ENCODE results near the gene CCNF. TPM values are rescaled to one million over a fixed set of nuclear protein-coding genes. Genes with fewer than 3 reads are reported as not detected.
A peak's percentile ranks its signal among the peaks of the same experiment; 100 is the strongest.

Gene CCNF
- total RNA-seq, 1 experiment from 2014 or later = 35.8 TPM

DNA sequence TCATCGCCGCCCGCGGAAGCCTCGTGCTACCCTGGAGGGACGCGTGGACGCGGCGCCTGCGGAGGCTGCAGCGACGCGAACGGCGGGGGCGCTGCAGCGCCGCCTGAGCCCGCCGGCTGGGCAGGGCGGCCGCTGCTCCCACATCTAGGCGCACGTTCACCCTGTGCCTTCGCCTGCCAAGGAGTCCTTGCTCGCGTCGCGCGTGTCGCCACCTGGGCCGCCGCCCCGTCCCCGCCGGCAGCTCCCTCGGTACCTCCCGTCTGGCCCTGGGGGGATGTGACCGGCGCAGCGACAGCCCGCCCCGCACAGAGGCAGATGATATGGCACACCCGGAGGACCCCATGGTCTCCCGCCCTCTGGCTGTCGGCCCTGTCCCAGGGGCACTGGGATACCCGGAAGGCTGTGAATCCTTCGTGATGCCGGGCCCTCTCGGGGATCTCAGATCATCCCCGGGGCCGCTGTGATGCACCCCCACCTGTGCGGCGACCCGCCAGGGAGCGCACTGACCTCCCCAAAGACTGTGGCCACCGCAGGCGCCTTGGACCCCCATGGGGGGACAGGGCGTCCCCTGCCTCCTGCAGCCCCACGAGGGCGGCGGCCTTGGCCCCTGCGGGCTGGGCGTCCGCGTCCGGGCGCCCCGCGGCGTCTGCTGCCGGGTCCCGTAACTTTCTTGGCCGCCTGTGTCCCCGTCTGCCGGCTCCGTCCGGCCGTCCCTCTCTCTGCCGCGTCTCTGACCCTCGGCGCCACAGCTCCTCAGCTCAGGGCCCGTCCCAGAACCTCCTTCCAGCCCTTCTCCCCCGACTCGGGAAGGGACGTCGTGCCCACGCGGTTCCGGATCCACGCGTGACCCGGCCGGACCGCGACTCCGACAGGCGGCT lies 45.0 kb downstream of the CCNF start:
- in situ Hi-C loops (cut with HindIII; ENCODE audit: low pct_unique_long_range_greater_than_20kb, low sequenced_read_pairs) = no loop called here
- TF ChIP-seq TCF7L2 (IDR thresholded peaks at IDR 0.05; ENCODE audit: low read depth, low read length) (no peak), CTCF (IDR thresholded peaks at IDR 0.05) (peak; percentile 86), SIN3A (IDR thresholded peaks at IDR 0.05; ENCODE audit: borderline replicate concordance, insufficient read depth, low read depth, low read length) (peak; percentile 31; the same call in 1 of the 2 replicates)
- Histone ChIP-seq H3K4me3 (ENCODE audit: low read depth in 2 of 2, low read length in 2 of 2) (peak overlapping the region; percentile 60 to 68), H3K9me3 (ENCODE audit: control insufficient read depth, insufficient read depth, low read depth, low read length) (no peaks in the 10 kb centered on the region), H3K36me3 (ENCODE audit: control insufficient read depth, insufficient read depth, low read length) (no peaks in the 10 kb centered on the region; the same call in 1 of the 2 replicates), H3K27ac (ENCODE audit: low read length) (peak overlapping the region; percentile 85), H3K27me3 (ENCODE audit: control insufficient read depth, insufficient read depth, low read length) (no peaks in the 10 kb centered on the region), H3K4me1 (ENCODE audit: control insufficient read depth, insufficient read depth, low read length) (peaks cover 50% of the 10 kb centered on the region)
- CTCF ChIA-PET = interaction anchor here (0.5 to 0.9 kb wide), 4 partner anchors 15 to 39 kb away, joined by 3 to 13 read pairs (median 3); no protein-coding TSS in a partner anchor
- POLR2A ChIA-PET = interaction anchor here (0.7 kb wide), 1 partner anchor 17 kb away, joined by 8 read pairs; no protein-coding TSS in a partner anchor
- BruUV-seq (replicated peaks) = TSS peak; percentile 81
- intact Hi-C loops (cut with micrococcal nuclease; ENCODE audit: unreplicated experiment) = no loop called here
- ATAC-seq = peak; percentile 57
- DNase-seq (ENCODE audit: low read depth, low spot score) = no peak

- CTCF ChIA-PET = interaction anchor here (0.5 to 0.9 kb wide), 4 partner anchors 15 to 38 kb away, joined by 3 to 13 read pairs (median 3); no protein-coding TSS in a partner anchor
- Histone ChIP-seq H3K4me3 (ENCODE audit: low read depth in 2 of 2, low read length in 2 of 2) (peak within 1 kb of the TSS; percentile 60 to 68), H3K27me3 (ENCODE audit: control insufficient read depth, insufficient read depth, low read length) (no peaks in the 10 kb centered on the region), H3K36me3 (ENCODE audit: control insufficient read depth, insufficient read depth, low read length) (no peaks in the 10 kb centered on the region; the same call in 1 of the 2 replicates), H3K4me1 (ENCODE audit: control insufficient read depth, insufficient read depth, low read length) (peaks cover 43% of the 10 kb centered on the region), H3K27ac (ENCODE audit: low read length) (peak within 1 kb of the TSS; percentile 85), H3K9me3 (ENCODE audit: control insufficient read depth, insufficient read depth, low read depth, low read length) (no peaks in the 10 kb centered on the region)
- BruUV-seq (replicated peaks) = no TSS peak
- ATAC-seq = peak; percentile 73
- intact Hi-C loops (cut with micrococcal nuclease; ENCODE audit: unreplicated experiment) = no loop called here
- DNase-seq (ENCODE audit: low read depth, low spot score) = no peak
- POLR2A ChIA-PET = interaction anchor here (0.7 kb wide), 1 partner anchor 18 kb away, joined by 8 read pairs; no protein-coding TSS in a partner anchor
- in situ Hi-C loops (cut with HindIII; ENCODE audit: low pct_unique_long_range_greater_than_20kb, low sequenced_read_pairs) = no loop called here
- no peak for TF ChIP-seq CTCF (IDR thresholded peaks at IDR 0.05)
- TF ChIP-seq POLR2AphosphoS5 (IDR thresholded peaks at IDR 0.05; ENCODE audit: low read depth, low read length) = 0 out of 2 replicates have a peak, but pooled peaks have one; percentile 41
Observed at GRCh38 chr16:2474877-2475412, 45.7 kb downstream of the CCNF start, which contains the start of gene TBC1D24. TSS of gene TBC1D24 (plus strand) at chr16:2475127. CDS start at chr16:2496149, 21,022 bp downstream.

All from Panc1 (cell line).